ENCODE results near the gene HMGN3. TPM values are rescaled to one million over a fixed set of nuclear protein-coding genes. Genes with fewer than 3 reads are reported as not detected.
"Not testable (repeated sequence)": the region's sequence is repeated elsewhere in the genome, so short reads cannot be mapped to it uniquely, and the experiment has no call there.

HMGN3 gene
- total and polyA plus RNA-seq, 4 donors: 78.4 to 351 (median 188) TPM

DNA sequence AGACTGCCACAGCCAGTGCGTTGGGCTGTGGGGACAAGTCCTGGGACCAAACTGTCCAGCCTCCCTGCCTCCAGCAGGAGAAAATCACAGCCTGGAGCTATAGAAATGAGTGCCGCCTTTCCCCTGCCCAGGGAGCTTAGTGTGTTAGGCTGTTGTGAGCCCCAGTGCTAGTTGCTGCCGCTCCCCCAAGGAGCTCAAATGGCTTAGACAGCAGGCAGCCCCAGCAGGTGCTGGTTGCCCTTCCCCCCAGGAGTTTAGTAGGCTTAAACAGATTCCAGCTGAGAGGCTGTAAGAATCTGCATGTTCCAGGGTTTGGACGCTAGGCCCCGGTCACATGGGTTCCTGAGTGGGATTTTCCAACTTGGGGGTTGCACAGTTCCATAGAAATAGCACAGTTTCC, 27.2 kb upstream of the HMGN3 start:
- no peak for DNase-seq
- WGBS, 2 donors: 75 to 86% methylated on average over 5 of the region's 5 CpGs
- TF ChIP-seq, protein P1, sequence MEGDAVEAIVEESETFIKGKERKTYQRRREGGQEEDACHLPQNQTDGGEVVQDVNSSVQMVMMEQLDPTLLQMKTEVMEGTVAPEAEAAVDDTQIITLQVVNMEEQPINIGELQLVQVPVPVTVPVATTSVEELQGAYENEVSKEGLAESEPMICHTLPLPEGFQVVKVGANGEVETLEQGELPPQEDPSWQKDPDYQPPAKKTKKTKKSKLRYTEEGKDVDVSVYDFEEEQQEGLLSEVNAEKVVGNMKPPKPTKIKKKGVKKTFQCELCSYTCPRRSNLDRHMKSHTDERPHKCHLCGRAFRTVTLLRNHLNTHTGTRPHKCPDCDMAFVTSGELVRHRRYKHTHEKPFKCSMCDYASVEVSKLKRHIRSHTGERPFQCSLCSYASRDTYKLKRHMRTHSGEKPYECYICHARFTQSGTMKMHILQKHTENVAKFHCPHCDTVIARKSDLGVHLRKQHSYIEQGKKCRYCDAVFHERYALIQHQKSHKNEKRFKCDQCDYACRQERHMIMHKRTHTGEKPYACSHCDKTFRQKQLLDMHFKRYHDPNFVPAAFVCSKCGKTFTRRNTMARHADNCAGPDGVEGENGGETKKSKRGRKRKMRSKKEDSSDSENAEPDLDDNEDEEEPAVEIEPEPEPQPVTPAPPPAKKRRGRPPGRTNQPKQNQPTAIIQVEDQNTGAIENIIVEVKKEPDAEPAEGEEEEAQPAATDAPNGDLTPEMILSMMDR (IDR thresholded peaks at IDR 0.05; ENCODE audit: control extremely low read depth, extremely low read depth): no peak

DNA sequence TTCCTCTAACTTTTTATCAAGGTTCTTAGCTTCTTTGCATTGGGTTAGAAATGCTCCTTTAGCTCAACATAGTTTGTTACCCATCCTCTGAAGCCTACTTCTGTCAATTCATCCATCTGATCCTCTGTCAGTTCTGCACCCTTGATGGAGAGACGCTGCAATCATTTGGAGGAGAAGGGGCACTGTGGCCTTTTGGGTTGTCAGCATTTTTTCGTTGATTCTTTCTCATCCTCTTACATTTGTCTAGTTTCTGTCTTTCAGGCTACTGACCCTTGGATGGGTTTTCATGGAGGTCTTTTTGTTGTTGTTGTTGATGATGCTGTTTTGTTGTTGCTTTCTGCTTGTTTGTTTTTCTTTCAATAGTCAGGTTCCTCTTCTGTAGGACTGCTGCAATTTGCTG, 26.3 kb upstream of the HMGN3 start:
- no peak for DNase-seq
- TF ChIP-seq, protein P1 (IDR thresholded peaks at IDR 0.05; ENCODE audit: control extremely low read depth, extremely low read depth): no peak
- peaks cover 0 to 9% (median 5%) of the 10 kb centered on the region in 4 donors for H3K9me3 ChIP-seq (ENCODE audit: control insufficient read depth in 4 of 4, insufficient read depth in 3 of 4, low read length in 3 of 4)
- H3K27ac ChIP-seq (ENCODE audit: low read depth in 1 of 2, low read length in 1 of 2): no peak overlapping the region
- no peaks in the 10 kb centered on the region for H3K27me3 ChIP-seq (ENCODE audit: control insufficient read depth in 3 of 3, insufficient read depth in 3 of 3, low read length in 2 of 3)
- no peak overlapping the region for H3K9ac ChIP-seq (ENCODE audit: insufficient read depth in 1 of 2, low read length in 2 of 2)
- H3K4me3 ChIP-seq: no peak overlapping the region
- 89 to 95% methylated on average over 2 of the region's 2 CpGs for WGBS, 2 donors
- H3K36me3 ChIP-seq (ENCODE audit: control insufficient read depth in 4 of 4, insufficient read depth in 4 of 4, low read length in 4 of 4): peaks cover 0 to 1% (median 0%) of the 10 kb centered on the region in 4 donors
- H3K4me1 ChIP-seq (ENCODE audit: control insufficient read depth in 5 of 5, insufficient read depth in 5 of 5, low read length in 5 of 5): no peaks in the 10 kb centered on the region
- ATAC-seq (ENCODE audit: insufficient read depth, low FRiP score): no peak

More for the DNA sequence above, 27.2 kb upstream of the HMGN3 start:
- Histone ChIP-seq H3K36me3 (ENCODE audit: control insufficient read depth in 4 of 4, insufficient read depth in 4 of 4, low read length in 4 of 4) (no peaks in the 10 kb centered on the region), H3K27ac (ENCODE audit: low read depth in 1 of 2, low read length in 1 of 2) (no peak overlapping the region), H3K4me1 (ENCODE audit: control insufficient read depth in 5 of 5, insufficient read depth in 5 of 5, low read length in 5 of 5) (no peaks in the 10 kb centered on the region), H3K9me3 (ENCODE audit: control insufficient read depth in 4 of 4, insufficient read depth in 3 of 4, low read length in 3 of 4) (peaks cover 0 to 9% (median 5%) of the 10 kb centered on the region in 4 donors), H3K4me3 (no peak overlapping the region), H3K9ac (ENCODE audit: insufficient read depth in 1 of 2, low read length in 2 of 2) (no peak overlapping the region), H3K27me3 (ENCODE audit: control insufficient read depth in 3 of 3, insufficient read depth in 3 of 3, low read length in 2 of 3) (no peaks in the 10 kb centered on the region)
- ATAC-seq (ENCODE audit: insufficient read depth, low FRiP score): no peak

DNA sequence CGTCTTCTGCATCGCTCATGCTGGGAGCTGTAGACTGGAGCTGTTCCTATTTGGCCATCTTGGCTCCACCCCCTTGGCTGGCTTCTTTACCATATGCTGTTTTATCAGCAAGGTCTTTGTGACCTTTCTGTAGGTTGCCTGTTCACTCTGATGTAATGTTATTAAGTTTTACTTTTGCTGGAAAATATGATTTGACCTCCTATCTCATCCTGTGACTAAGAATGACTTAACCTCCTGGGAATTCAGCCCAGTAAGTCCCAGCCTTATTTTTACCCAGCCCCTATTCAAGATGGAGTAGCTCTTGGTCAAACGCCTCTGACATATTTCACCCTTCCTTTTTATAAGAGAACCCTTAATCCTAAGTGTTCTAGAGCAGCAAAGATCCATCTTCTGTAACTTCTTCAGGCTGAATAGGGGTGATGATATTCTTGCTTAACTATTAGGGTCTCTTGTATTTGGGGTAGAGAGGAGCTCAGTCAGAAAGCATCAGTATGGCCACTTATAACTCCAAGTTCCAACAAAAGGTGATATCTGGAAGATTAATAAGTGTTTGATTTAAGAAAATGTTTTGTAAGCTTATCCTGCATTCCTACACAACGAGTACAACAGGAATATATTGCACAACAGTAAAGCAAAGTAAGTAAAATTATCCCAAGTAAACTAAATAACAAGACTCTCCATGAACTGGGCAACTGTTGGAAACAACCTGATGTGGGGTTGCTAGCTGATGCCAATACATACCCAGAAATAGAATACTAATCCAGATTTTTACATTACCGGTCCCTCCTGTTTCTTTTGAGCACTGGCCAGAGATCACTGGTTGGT, 23.1 kb upstream of the HMGN3 start:
- ATAC-seq (ENCODE audit: insufficient read depth, low FRiP score) (no peak), DNase-seq (no peak)
- TF ChIP-seq, protein P1 (IDR thresholded peaks at IDR 0.05; ENCODE audit: control extremely low read depth, extremely low read depth): no peak
- Histone ChIP-seq H3K9ac (ENCODE audit: insufficient read depth in 1 of 2, low read length in 2 of 2) (no peak overlapping the region), H3K4me1 (ENCODE audit: control insufficient read depth in 5 of 5, insufficient read depth in 5 of 5, low read length in 5 of 5) (no peaks in the 10 kb centered on the region), H3K27me3 (ENCODE audit: control insufficient read depth in 3 of 3, insufficient read depth in 3 of 3, low read length in 2 of 3) (no peaks in the 10 kb centered on the region), H3K4me3 (no peak overlapping the region), H3K9me3 (ENCODE audit: control insufficient read depth in 4 of 4, insufficient read depth in 3 of 4, low read length in 3 of 4) (peaks cover 0 to 9% (median 5%) of the 10 kb centered on the region in 4 donors), H3K27ac (ENCODE audit: low read depth in 1 of 2, low read length in 1 of 2) (no peak overlapping the region), H3K36me3 (ENCODE audit: control insufficient read depth in 4 of 4, insufficient read depth in 4 of 4, low read length in 4 of 4) (peaks cover 0 to 1% (median 0%) of the 10 kb centered on the region in 4 donors)
- WGBS, 2 donors: 62 to 82% methylated on average over 5 of the region's 5 CpGs

DNA sequence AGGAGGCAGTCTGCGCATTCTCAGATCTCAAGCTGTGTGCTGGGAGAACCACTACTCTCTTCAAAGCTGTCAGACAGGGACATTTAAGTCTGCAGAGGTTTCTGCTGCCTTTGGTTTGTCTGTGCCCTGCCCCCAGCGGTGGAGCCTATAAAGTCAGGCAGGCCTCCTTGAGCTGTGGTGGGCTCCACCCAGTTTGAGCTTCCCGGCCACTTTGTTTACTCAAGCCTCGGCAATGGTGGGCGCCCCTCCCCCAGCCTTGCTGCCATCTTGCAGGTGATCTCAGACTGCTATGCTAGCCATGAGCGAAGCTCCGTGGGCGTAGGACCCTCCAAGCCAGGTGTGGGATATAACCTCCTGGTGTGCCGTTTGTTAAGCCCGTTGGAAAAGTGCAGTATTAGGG, 22.3 kb upstream of the HMGN3 start:
- not testable (repeated sequence) for DNase-seq; H3K36me3 ChIP-seq (ENCODE audit: control insufficient read depth in 4 of 4, insufficient read depth in 4 of 4, low read length in 4 of 4); H3K9me3 ChIP-seq (ENCODE audit: control insufficient read depth in 4 of 4, insufficient read depth in 3 of 4, low read length in 3 of 4); ATAC-seq (ENCODE audit: insufficient read depth, low FRiP score); H3K9ac ChIP-seq (ENCODE audit: insufficient read depth in 1 of 2, low read length in 2 of 2); H3K27me3 ChIP-seq (ENCODE audit: control insufficient read depth in 3 of 3, insufficient read depth in 3 of 3, low read length in 2 of 3); H3K4me1 ChIP-seq (ENCODE audit: control insufficient read depth in 5 of 5, insufficient read depth in 5 of 5, low read length in 5 of 5); H3K27ac ChIP-seq (ENCODE audit: low read depth in 1 of 2, low read length in 1 of 2); H3K4me3 ChIP-seq
- 80 to 83% methylated on average over 10 of the region's 10 CpGs for WGBS, 2 donors

DNA sequence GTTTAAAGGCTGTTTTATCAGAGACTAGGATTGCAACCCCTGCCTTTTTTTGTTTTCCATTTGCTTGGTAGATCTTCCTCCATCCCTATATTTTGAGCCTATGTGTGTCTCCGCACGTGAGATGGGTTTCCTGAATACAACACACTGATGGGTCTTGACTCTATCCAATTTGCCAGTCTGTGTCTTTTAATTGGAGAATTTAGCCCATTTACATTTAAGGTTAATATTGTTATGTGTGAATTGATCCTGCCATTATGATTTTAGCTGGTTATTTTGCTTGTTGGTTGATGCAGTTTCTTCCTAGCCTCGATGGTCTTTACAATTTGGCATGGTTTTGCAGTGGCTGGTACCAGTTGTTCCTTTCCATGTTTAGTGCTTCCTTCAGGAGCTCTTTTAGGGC, 20.6 kb upstream of the HMGN3 start:
- not testable (repeated sequence) for H3K9me3 ChIP-seq (ENCODE audit: control insufficient read depth in 4 of 4, insufficient read depth in 3 of 4, low read length in 3 of 4); H3K4me1 ChIP-seq (ENCODE audit: control insufficient read depth in 5 of 5, insufficient read depth in 5 of 5, low read length in 5 of 5); H3K36me3 ChIP-seq (ENCODE audit: control insufficient read depth in 4 of 4, insufficient read depth in 4 of 4, low read length in 4 of 4); H3K4me3 ChIP-seq; H3K27ac ChIP-seq (ENCODE audit: low read depth in 1 of 2, low read length in 1 of 2); DNase-seq; H3K27me3 ChIP-seq (ENCODE audit: control insufficient read depth in 3 of 3, insufficient read depth in 3 of 3, low read length in 2 of 3); H3K9ac ChIP-seq (ENCODE audit: insufficient read depth in 1 of 2, low read length in 2 of 2); ATAC-seq (ENCODE audit: insufficient read depth, low FRiP score)
- 91 to 95% methylated on average over 3 of the region's 3 CpGs for WGBS, 2 donors

All from lung (tissue), 12 donors.